HepG2 (cell line): ENCODE data around the gene FAM20A. TPM values are rescaled to one million over a fixed set of nuclear protein-coding genes. Genes with fewer than 3 reads are reported as not detected.
A peak's percentile ranks its signal among the peaks of the same experiment; 100 is the strongest.

Source experiments
- ATAC-seq: fragments of 200-7000 bp; cut with Tn5 transposase; 3 replicates; pipeline ENCODE4 v1.9.1; 2020; ENCODE audit warnings: mild to moderate bottlenecking, moderate library complexity
- BruUV-seq: library from RNA; stranded (reverse); fragments of 400-500 nt; replicated peaks from 2 replicates; lab custom pipeline; 2021; lab: Mats Ljungman, UMichigan
- CTCF ChIA-PET: fragments of 300-600 bp; formaldehyde crosslinking; extraction: SDS; loops from one replicate; lab custom pipeline; 2021; ENCODE audit warnings: low total read pairs, inconsistent platforms, low intra/inter-chr PET ratio; lab: Yijun Ruan, JAX
- POLR2A ChIA-PET: fragments of 350-600 bp; sonication (Branson Sonifier 250); formaldehyde crosslinking; loops from one replicate; lab custom pipeline; 2020; ENCODE audit warnings: antibody characterized with exemption, inconsistent platforms; lab: Yijun Ruan, JAX
- DNase-seq: peaks from one replicate; pipeline ENCODE4 v3.0.0-alpha.2; 2015; ENCODE audit warnings: low spot score
- FAIRE-seq: peaks from 3 replicates; lab custom pipeline; 2011; peaks lifted over from hg19 to GRCh38; lab: Jason Lieb, UNC
- H2AFZ ChIP-seq: one replicate; pipeline ENCODE4 v1.6.1; 2011; ENCODE audit warnings: low read length, inconsistent platforms
- H3K27ac ChIP-seq: fragments of 300-600 bp; 3 replicates; pipeline ENCODE4 v1.8.0; 2011; ENCODE audit warnings: mixed run types, mild to moderate bottlenecking, mixed read lengths, low read length, inconsistent platforms; ENCODE audit not compliant: insufficient read depth; ENCODE audit errors: extremely low read length
- H3K27me3 ChIP-seq, 2 experiments: fragments of 200-600 bp in 1 of 2; 2 replicates in 1 of 2; 3 replicates in 1 of 2; pipeline versions ENCODE4 v1.6.0 to v1.8.0; 2011; ENCODE audit warnings: low read length in 2 of 2, mild to moderate bottlenecking in 2 of 2, moderate library complexity in 2 of 2, inconsistent platforms in 1 of 2; ENCODE audit not compliant: insufficient read depth in 2 of 2, control insufficient read depth in 1 of 2
- H3K36me3 ChIP-seq, 2 experiments: fragments of 200-600 bp in 1 of 2; replicated peaks in 1 of 2; 2 replicates in 1 of 2; 3 replicates in 1 of 2; pipeline versions ENCODE4 v1.5.1 to v1.8.0; 2011; ENCODE audit warnings: low read length in 2 of 2, inconsistent platforms in 1 of 2; ENCODE audit not compliant: insufficient read depth in 2 of 2, control insufficient read depth in 1 of 2
- H3K4me1 ChIP-seq: 2 replicates; pipeline ENCODE4 v1.5.1; 2012; ENCODE audit warnings: low read length, inconsistent platforms; ENCODE audit not compliant: insufficient read depth
- H3K4me2 ChIP-seq: 2 replicates; pipeline ENCODE4 v1.6.0; 2011; ENCODE audit warnings: low read depth, low read length, inconsistent platforms
- H3K4me3 ChIP-seq, 3 experiments: fragments of 200-600 bp in 1 of 3; sonication (generic), shearing (Covaris generic) in 1 of 3; replicated peaks in 1 of 3; 2 replicates each; pipeline ENCODE4 v1.5.1; 2011 to 2016; ENCODE audit warnings: low read length in 3 of 3, inconsistent platforms in 2 of 3, low read depth in 2 of 3, mild to moderate bottlenecking in 2 of 3, control low read depth in 1 of 3, mixed read lengths in 1 of 3; ENCODE audit not compliant: insufficient read depth in 1 of 3
- H3K79me2 ChIP-seq: one replicate; pipeline ENCODE4 v1.6.1; 2011; ENCODE audit warnings: low read length, inconsistent platforms; ENCODE audit not compliant: insufficient read depth
- H3K9ac ChIP-seq: 2 replicates; pipeline ENCODE4 v1.6.0; 2011; ENCODE audit warnings: mild to moderate bottlenecking, low read depth, low read length, inconsistent platforms; ENCODE audit not compliant: insufficient read depth
- H3K9me3 ChIP-seq: 2 replicates; pipeline ENCODE4 v1.5.1; 2012; ENCODE audit warnings: mild to moderate bottlenecking, low read length
- H4K20me1 ChIP-seq: 2 replicates; pipeline ENCODE4 v1.6.0; 2011; ENCODE audit warnings: inconsistent platforms, mild to moderate bottlenecking, low read length, moderate library complexity; ENCODE audit not compliant: insufficient read depth
- PHF8 ChIP-seq: sonication (generic); formaldehyde crosslinking; IDR thresholded peaks from 2 replicates; pipeline ENCODE4 v1.5.0; 2020; ENCODE audit warnings: missing genetic modification reagents
- WGBS: methylation state at CpG from one replicate; pipeline ENCODE4 v1.1.6; 2017; ENCODE audit warnings: low lambda C conversion rate; 5-methylcytosine and 5-hydroxymethylcytosine counted together
- in situ Hi-C: cut with HindIII; loops from 2 replicates; pipeline ENCODE4 v1.10.0; 2017; ENCODE audit warnings: low pct_unique_long_range_greater_than_20kb; ENCODE audit not compliant: extremely low pct_ligation_motif_present
- intact Hi-C: fragments of 100-400 bp; cut with micrococcal nuclease; formaldehyde crosslinking; loops from one replicate; pipeline ENCODE4 v1.10.0; 2022; ENCODE audit not compliant: unreplicated experiment
- polyA plus RNA-seq, 8 experiments: library from polyadenylated mRNA; depleted of rRNA in 3 of 8; stranded (reverse) in 7 of 8; unstranded in 1 of 8; fragments of >200 nt; fragmentation: Illumina TruSeq in 4 of 8; extraction: Trizol in 4 of 8; gene quantifications; 2 replicates each; pipeline versions ENCODE4 v1.2.1 to v1.2.3, GENCODE V29; 2011 to 2016; ENCODE audit warnings: low read depth in 4 of 8, missing spikeins in 1 of 8, mixed read lengths in 1 of 8; ENCODE audit not compliant: insufficient read depth in 1 of 8
- total RNA-seq, 5 experiments: library from RNA; depleted of rRNA; stranded (reverse); fragments of >200 nt; fragmentation: Illumina TruSeq; extraction: Trizol; gene quantifications; 2 replicates each; pipeline ENCODE4 v1.2.3, GENCODE V29; 2016; ENCODE audit warnings: low read depth in 1 of 5
- TF ChIP-seq, protein P1 (sequence below): sonication (generic); formaldehyde crosslinking; IDR thresholded peaks from 2 replicates; pipeline ENCODE4 v1.8.0; 2022; ENCODE audit warnings: missing genetic modification reagents, mild to moderate bottlenecking, moderate library complexity, borderline replicate concordance
- TF ChIP-seq, protein P2 (sequence below): IDR thresholded peaks from 2 replicates; pipeline ENCODE4 v1.6.1; 2016; ENCODE audit warnings: mild to moderate bottlenecking
- TF ChIP-seq, protein P3 (sequence below): IDR thresholded peaks from 2 replicates; pipeline ENCODE4 v1.4.0; 2020; ENCODE audit warnings: mild to moderate bottlenecking, missing genetic modification reagents
- TF ChIP-seq, protein P4 (sequence below): sonication (generic); formaldehyde crosslinking; conservative IDR thresholded peaks from 2 replicates; pipeline ENCODE4 v1.8.1; 2023; ENCODE audit warnings: missing genetic modification reagents

FAM20A gene
- total and polyA plus RNA-seq, 2 of the 13 experiments (the other 11 are each of a cell fraction or from before 2014, with no cell fraction given): 9.3 to 20.7 TPM

DNA sequence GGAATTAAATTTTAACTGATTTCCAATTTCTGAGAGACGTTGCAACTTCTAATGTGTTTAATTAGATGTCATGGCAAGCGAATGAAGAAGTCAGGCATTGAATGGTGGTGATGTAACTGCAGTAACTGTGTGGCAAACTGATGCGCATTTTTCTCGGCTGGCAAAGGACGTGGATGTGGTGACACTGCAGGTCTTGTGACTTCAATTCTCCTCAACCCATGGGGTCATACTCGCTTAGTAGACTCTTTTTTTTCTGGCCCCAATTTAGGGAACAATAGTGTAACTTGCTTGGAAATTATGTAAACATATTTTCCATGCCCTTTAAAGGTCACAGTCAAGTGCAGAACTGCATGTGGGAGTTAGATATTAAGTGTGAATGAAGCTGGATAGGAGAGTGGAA, 1.9 kb upstream of the FAM20A start (continued):
- TF ChIP-seq, protein P1, sequence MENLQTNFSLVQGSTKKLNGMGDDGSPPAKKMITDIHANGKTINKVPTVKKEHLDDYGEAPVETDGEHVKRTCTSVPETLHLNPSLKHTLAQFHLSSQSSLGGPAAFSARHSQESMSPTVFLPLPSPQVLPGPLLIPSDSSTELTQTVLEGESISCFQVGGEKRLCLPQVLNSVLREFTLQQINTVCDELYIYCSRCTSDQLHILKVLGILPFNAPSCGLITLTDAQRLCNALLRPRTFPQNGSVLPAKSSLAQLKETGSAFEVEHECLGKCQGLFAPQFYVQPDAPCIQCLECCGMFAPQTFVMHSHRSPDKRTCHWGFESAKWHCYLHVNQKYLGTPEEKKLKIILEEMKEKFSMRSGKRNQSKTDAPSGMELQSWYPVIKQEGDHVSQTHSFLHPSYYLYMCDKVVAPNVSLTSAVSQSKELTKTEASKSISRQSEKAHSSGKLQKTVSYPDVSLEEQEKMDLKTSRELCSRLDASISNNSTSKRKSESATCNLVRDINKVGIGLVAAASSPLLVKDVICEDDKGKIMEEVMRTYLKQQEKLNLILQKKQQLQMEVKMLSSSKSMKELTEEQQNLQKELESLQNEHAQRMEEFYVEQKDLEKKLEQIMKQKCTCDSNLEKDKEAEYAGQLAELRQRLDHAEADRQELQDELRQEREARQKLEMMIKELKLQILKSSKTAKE (CRISPR knock-in tag): no peak
- TF ChIP-seq PHF8 (CRISPR knock-in tag): no peak
- TF ChIP-seq, protein P2, sequence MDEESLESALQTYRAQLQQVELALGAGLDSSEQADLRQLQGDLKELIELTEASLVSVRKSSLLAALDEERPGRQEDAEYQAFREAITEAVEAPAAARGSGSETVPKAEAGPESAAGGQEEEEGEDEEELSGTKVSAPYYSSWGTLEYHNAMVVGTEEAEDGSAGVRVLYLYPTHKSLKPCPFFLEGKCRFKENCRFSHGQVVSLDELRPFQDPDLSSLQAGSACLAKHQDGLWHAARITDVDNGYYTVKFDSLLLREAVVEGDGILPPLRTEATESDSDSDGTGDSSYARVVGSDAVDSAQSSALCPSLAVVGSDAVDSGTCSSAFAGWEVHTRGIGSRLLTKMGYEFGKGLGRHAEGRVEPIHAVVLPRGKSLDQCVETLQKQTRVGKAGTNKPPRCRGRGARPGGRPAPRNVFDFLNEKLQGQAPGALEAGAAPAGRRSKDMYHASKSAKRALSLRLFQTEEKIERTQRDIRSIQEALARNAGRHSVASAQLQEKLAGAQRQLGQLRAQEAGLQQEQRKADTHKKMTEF (CRISPR knock-in tag): no peak
- TF ChIP-seq, all 625 proteins: peak for 0

DNA sequence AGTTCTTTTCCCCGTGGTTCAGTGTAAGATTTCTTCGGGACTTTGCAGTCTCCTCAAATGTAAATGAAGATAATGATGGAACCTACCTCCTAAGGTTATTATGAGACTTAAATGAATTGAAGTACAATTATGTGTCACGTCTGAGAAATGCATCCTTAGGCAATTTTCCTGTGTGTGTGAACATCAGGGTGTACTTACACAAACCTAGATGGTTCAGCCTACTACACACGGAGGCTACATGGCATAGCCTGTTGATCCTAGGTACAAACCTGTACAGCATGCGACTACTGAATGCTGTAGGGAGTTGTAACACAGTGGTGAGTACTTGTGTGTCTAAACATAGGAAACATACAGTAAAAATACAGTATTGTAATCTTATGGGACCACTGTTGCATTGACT, 1.1 kb upstream of the FAM20A start:
- in situ Hi-C loops: no loop called here
- Histone ChIP-seq H3K27ac (no peak overlapping the region), H3K79me2 (no peaks in the 10 kb centered on the region)
- intact Hi-C loops: loop anchor here (5.0 kb wide), 1 partner anchor 130 kb away; no protein-coding TSS in a partner anchor
- WGBS: 75% methylated on average over 5 of the region's 5 CpGs
- POLR2A ChIA-PET: interaction anchor here (2.5 to 3.3 kb wide), 2 partner anchors 12 to 77 kb away, joined by 5 to 27 read pairs; no protein-coding TSS in a partner anchor
- FAIRE-seq: no peak
- TF ChIP-seq, protein P3, sequence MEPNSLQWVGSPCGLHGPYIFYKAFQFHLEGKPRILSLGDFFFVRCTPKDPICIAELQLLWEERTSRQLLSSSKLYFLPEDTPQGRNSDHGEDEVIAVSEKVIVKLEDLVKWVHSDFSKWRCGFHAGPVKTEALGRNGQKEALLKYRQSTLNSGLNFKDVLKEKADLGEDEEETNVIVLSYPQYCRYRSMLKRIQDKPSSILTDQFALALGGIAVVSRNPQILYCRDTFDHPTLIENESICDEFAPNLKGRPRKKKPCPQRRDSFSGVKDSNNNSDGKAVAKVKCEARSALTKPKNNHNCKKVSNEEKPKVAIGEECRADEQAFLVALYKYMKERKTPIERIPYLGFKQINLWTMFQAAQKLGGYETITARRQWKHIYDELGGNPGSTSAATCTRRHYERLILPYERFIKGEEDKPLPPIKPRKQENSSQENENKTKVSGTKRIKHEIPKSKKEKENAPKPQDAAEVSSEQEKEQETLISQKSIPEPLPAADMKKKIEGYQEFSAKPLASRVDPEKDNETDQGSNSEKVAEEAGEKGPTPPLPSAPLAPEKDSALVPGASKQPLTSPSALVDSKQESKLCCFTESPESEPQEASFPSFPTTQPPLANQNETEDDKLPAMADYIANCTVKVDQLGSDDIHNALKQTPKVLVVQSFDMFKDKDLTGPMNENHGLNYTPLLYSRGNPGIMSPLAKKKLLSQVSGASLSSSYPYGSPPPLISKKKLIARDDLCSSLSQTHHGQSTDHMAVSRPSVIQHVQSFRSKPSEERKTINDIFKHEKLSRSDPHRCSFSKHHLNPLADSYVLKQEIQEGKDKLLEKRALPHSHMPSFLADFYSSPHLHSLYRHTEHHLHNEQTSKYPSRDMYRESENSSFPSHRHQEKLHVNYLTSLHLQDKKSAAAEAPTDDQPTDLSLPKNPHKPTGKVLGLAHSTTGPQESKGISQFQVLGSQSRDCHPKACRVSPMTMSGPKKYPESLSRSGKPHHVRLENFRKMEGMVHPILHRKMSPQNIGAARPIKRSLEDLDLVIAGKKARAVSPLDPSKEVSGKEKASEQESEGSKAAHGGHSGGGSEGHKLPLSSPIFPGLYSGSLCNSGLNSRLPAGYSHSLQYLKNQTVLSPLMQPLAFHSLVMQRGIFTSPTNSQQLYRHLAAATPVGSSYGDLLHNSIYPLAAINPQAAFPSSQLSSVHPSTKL (CRISPR knock-in tag): no peak
- TF ChIP-seq, protein P4, sequence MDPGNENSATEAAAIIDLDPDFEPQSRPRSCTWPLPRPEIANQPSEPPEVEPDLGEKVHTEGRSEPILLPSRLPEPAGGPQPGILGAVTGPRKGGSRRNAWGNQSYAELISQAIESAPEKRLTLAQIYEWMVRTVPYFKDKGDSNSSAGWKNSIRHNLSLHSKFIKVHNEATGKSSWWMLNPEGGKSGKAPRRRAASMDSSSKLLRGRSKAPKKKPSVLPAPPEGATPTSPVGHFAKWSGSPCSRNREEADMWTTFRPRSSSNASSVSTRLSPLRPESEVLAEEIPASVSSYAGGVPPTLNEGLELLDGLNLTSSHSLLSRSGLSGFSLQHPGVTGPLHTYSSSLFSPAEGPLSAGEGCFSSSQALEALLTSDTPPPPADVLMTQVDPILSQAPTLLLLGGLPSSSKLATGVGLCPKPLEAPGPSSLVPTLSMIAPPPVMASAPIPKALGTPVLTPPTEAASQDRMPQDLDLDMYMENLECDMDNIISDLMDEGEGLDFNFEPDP (CRISPR knock-in tag): 0 out of 2 replicates have a peak, but pooled peaks have one; percentile 61
- TF ChIP-seq, all 625 proteins: peak for 1
- Histone ChIP-seq H3K9me3 (no peaks in the 10 kb centered on the region), H3K4me2 (no peak overlapping the region), H3K9ac (no peak overlapping the region), H2AFZ (no peak overlapping the region), H4K20me1 (no peaks in the 10 kb centered on the region), H3K27me3 (peaks cover 3 to 11% of the 10 kb centered on the region in 2 experiments; a peak in 1 of 5 replicates), H3K36me3 (no peaks in the 10 kb centered on the region), H3K4me3 (no peak overlapping the region), H3K4me1 (peaks cover 57% of the 10 kb centered on the region)
- no TSS peak for BruUV-seq
- CTCF ChIA-PET: no interaction called here
- ATAC-seq (no peak), DNase-seq (no peak)
